H9 (cell line): Measurements from ENCODE around the gene ACR. TPM values are rescaled to one million over a fixed set of nuclear protein-coding genes. Genes with fewer than 3 reads are reported as not detected.

Source experiments
- DNase-seq: peaks from one replicate; pipeline ENCODE4 v3.0.0-alpha.2; 2017
- H2AFZ ChIP-seq: one replicate; pipeline ENCODE4 v1.6.1; 2013; ENCODE audit warnings: mild to moderate bottlenecking, low read length, control low read depth, moderate library complexity
- H2AK5ac ChIP-seq: 2 replicates; pipeline ENCODE4 v1.6.1; 2013; ENCODE audit warnings: low read length, control low read depth, mixed read lengths; ENCODE audit not compliant: insufficient read length
- H2BK120ac ChIP-seq: one replicate; pipeline ENCODE4 v1.6.1; 2013; ENCODE audit warnings: low read depth, mild to moderate bottlenecking, low read length, control low read depth, inconsistent platforms; ENCODE audit not compliant: poor library complexity, severe bottlenecking
- H2BK12ac ChIP-seq: 2 replicates; pipeline ENCODE4 v1.6.1; 2013; ENCODE audit warnings: low read length, control low read depth, mixed read lengths, low read depth; ENCODE audit not compliant: insufficient read length
- H2BK15ac ChIP-seq: 2 replicates; pipeline ENCODE4 v1.6.1; 2013; ENCODE audit warnings: low read depth, low read length, control low read depth
- H2BK20ac ChIP-seq: one replicate; pipeline ENCODE4 v1.6.1; 2013; ENCODE audit warnings: low read depth, mild to moderate bottlenecking, low read length, control low read depth, inconsistent platforms; ENCODE audit not compliant: poor library complexity, severe bottlenecking
- H2BK5ac ChIP-seq: 2 replicates; pipeline ENCODE4 v1.6.1; 2013; ENCODE audit warnings: low read length, control low read depth, mixed read lengths; ENCODE audit not compliant: insufficient read length
- H3K14ac ChIP-seq: 2 replicates; pipeline ENCODE4 v1.6.1; 2013; ENCODE audit warnings: low read length, control low read depth; ENCODE audit not compliant: insufficient read depth
- H3K18ac ChIP-seq: 2 replicates; pipeline ENCODE4 v1.6.1; 2013; ENCODE audit warnings: low read depth, mild to moderate bottlenecking, mixed read lengths, low read length, control low read depth; ENCODE audit not compliant: insufficient read length
- H3K23ac ChIP-seq: 2 replicates; pipeline ENCODE4 v1.6.1; 2013; ENCODE audit warnings: low read length, control low read depth, mixed read lengths, low read depth; ENCODE audit not compliant: insufficient read length
- H3K23me2 ChIP-seq: 2 replicates; pipeline ENCODE4 v1.6.1; 2013; ENCODE audit warnings: low read depth, mild to moderate bottlenecking, mixed read lengths, low read length, control low read depth; ENCODE audit not compliant: insufficient read length, poor library complexity, severe bottlenecking
- H3K27ac ChIP-seq: 2 replicates; pipeline ENCODE4 v1.5.1; 2013; ENCODE audit warnings: low read length, control low read depth, mixed read lengths, low read depth; ENCODE audit not compliant: insufficient read length
- H3K27me3 ChIP-seq: 2 replicates; pipeline ENCODE4 v1.6.1; 2013; ENCODE audit warnings: low read length, control low read depth, inconsistent platforms; ENCODE audit not compliant: insufficient read depth
- H3K4ac ChIP-seq: 2 replicates; pipeline ENCODE4 v1.6.1; 2013; ENCODE audit warnings: low read depth, mild to moderate bottlenecking, control low read depth, inconsistent platforms, low read length, moderate library complexity
- H3K4me1 ChIP-seq: 2 replicates; pipeline ENCODE4 v1.6.1; 2013; ENCODE audit warnings: low read length, control low read depth, inconsistent platforms; ENCODE audit not compliant: insufficient read depth
- H3K4me2 ChIP-seq: 2 replicates; pipeline ENCODE4 v1.6.1; 2013; ENCODE audit warnings: low read length, control low read depth, mixed read lengths; ENCODE audit not compliant: insufficient read length, insufficient read depth
- H3K56ac ChIP-seq: 2 replicates; pipeline ENCODE4 v1.6.1; 2013; ENCODE audit warnings: low read depth, mild to moderate bottlenecking, mixed read lengths, low read length, control low read depth; ENCODE audit not compliant: insufficient read length
- H3K79me1 ChIP-seq: 2 replicates; pipeline ENCODE4 v1.6.1; 2013; ENCODE audit warnings: low read depth, mild to moderate bottlenecking, moderate library complexity, low read length, control low read depth, inconsistent platforms; ENCODE audit not compliant: insufficient read depth, poor library complexity, severe bottlenecking
- H3K79me2 ChIP-seq: 2 replicates; pipeline ENCODE4 v1.6.1; 2013; ENCODE audit warnings: low read length, control low read depth, inconsistent platforms; ENCODE audit not compliant: insufficient read depth
- H3K9ac ChIP-seq: 2 replicates; pipeline ENCODE4 v1.6.1; 2013; ENCODE audit warnings: low read length, control low read depth, mixed read lengths; ENCODE audit not compliant: insufficient read length; ENCODE audit errors: extremely low read depth
- H3K9me3 ChIP-seq: one replicate; pipeline ENCODE4 v1.6.1; 2013; ENCODE audit warnings: low read depth, low read length, inconsistent platforms; ENCODE audit not compliant: control insufficient read depth
- H3T11ph ChIP-seq: one replicate; pipeline ENCODE4 v1.6.1; 2013; ENCODE audit warnings: mild to moderate bottlenecking, low read length, control low read depth, inconsistent platforms
- H4K20me1 ChIP-seq: one replicate; pipeline ENCODE4 v1.6.1; 2013; ENCODE audit not compliant: control insufficient read depth, insufficient read length, insufficient read depth
- H4K5ac ChIP-seq: 2 replicates; pipeline ENCODE4 v1.6.1; 2013; ENCODE audit warnings: low read depth, mild to moderate bottlenecking, mixed read lengths, low read length, control low read depth; ENCODE audit not compliant: insufficient read length
- H4K8ac ChIP-seq: replicated peaks from 2 replicates; pipeline ENCODE4 v1.6.1; 2013; ENCODE audit warnings: low read length, control low read depth, mixed read lengths, low read depth; ENCODE audit not compliant: insufficient read length
- H4K91ac ChIP-seq: 2 replicates; pipeline ENCODE4 v1.6.1; 2013; ENCODE audit warnings: low read depth, mild to moderate bottlenecking, moderate library complexity, mixed read lengths, low read length, control low read depth; ENCODE audit not compliant: insufficient read length
- H3K27ac Mint-ChIP-seq, 3 experiments: 2 replicates in 2 of 3; 3 replicates in 1 of 3; pipeline ENCODE4 v1.8.0; 2020 to 2021; ENCODE audit warnings: mixed read lengths in 3 of 3, mild to moderate bottlenecking in 1 of 3, moderate library complexity in 1 of 3
- H3K27me3 Mint-ChIP-seq: 2 replicates; pipeline ENCODE4 v1.8.0; 2021; ENCODE audit warnings: low read depth, mild to moderate bottlenecking, moderate library complexity, mixed read lengths
- H3K36me3 Mint-ChIP-seq, 3 experiments: 2 replicates in 2 of 3; 3 replicates in 1 of 3; pipeline ENCODE4 v1.8.0; 2020 to 2021; ENCODE audit warnings: low read depth in 3 of 3, mixed read lengths in 3 of 3; ENCODE audit not compliant: insufficient read depth in 1 of 3
- H3K4me1 Mint-ChIP-seq, 2 experiments: 2 replicates each; pipeline ENCODE4 v1.8.0; 2020; ENCODE audit warnings: mixed read lengths in 2 of 2
- H3K4me3 Mint-ChIP-seq, 2 experiments: 2 replicates in 1 of 2; 3 replicates in 1 of 2; pipeline ENCODE4 v1.8.0; 2020 to 2021; ENCODE audit warnings: mild to moderate bottlenecking in 2 of 2, mixed read lengths in 2 of 2, moderate library complexity in 1 of 2
- H3K9me3 Mint-ChIP-seq, 2 experiments: 2 replicates in 1 of 2; 3 replicates in 1 of 2; pipeline ENCODE4 v1.8.0; 2020; ENCODE audit warnings: mild to moderate bottlenecking in 2 of 2, mixed read lengths in 2 of 2, moderate library complexity in 1 of 2
- WGBS: extraction: QIAGEN DNeasy Blood & Tissue Kit; methylation state at CpG from one replicate; pipeline ENCODE4 v1.1.7; 2013; ENCODE audit warnings: missing lambda C conversion rate, low lambda C conversion rate, mixed read lengths; ENCODE audit not compliant: insufficient read length; ENCODE audit errors: extremely low coverage; 5-methylcytosine and 5-hydroxymethylcytosine counted together
- total RNA-seq: library from RNA; stranded (reverse); gene quantifications from 2 replicates; pipeline ENCODE4 v1.2.1, GENCODE V29; 2021
- TF ChIP-seq, protein P1 (sequence below): fragments of 200-600 bp; sonication (generic); conservative IDR thresholded peaks from 3 replicates; pipeline ENCODE4 v1.8.0; 2021; ENCODE audit warnings: antibody characterized with exemption, mild to moderate bottlenecking

Gene ACR
- total RNA-seq, 1 experiment from 2014 or later = 0.35 TPM

DNA sequence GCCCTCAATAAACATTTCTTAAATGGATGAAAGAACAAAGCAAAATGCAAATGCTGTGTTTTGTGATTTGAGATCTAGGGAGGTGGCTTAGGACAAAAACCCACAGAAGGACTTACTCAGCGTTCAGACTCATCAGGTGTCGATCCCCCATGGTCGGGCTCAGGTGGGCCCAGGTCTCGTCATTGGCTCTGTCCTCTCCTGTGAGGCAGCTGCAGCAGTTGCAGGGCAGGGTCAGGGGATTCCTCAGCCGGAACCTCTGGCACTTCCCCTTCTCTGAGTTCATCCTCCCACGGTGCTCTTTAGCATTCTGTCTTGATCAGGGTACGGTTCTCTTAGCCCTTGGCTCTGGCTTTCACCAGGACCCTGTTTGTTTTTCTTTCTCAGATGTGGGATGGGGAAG lies 14.0 kb upstream of the ACR start:
- no peak overlapping the region for H4K8ac ChIP-seq
- no peak overlapping the region for H2BK20ac ChIP-seq
- Mint-ChIP-seq H3K36me3 (peaks cover 4 to 14% (median 13%) of the 10 kb centered on the region in 3 experiments; a peak in 6 of 7 replicates), H3K27ac (no peak overlapping the region), H3K9me3 (peaks cover 0 to 4% of the 10 kb centered on the region in 2 experiments; a peak in 1 of 5 replicates), H3K4me1 (peaks cover 8 to 14% of the 10 kb centered on the region in 2 experiments), H3K4me3 (no peak overlapping the region), H3K27me3 (peaks cover 59% of the 10 kb centered on the region)
- no peaks in the 10 kb centered on the region for H3K79me1 ChIP-seq
- H2AK5ac ChIP-seq = no peak overlapping the region
- peaks cover 31% of the 10 kb centered on the region; the same call in 1 of the 2 replicates for H3K27me3 ChIP-seq
- DNase-seq = no peak
- no peak overlapping the region for H4K91ac ChIP-seq
- no peak overlapping the region for H2BK15ac ChIP-seq
- no peaks in the 10 kb centered on the region for H3K4me1 ChIP-seq
- H3K9me3 ChIP-seq = no peaks in the 10 kb centered on the region
- peaks cover 9% of the 10 kb centered on the region for H3K23me2 ChIP-seq
- H3K4me2 ChIP-seq = no peak overlapping the region
- no peak overlapping the region for H3K23ac ChIP-seq
- H2AFZ ChIP-seq = no peak overlapping the region
- H2BK12ac ChIP-seq = no peak overlapping the region
- H3K56ac ChIP-seq = no peak overlapping the region
- H3K79me2 ChIP-seq = no peaks in the 10 kb centered on the region
- H3K18ac ChIP-seq = no peak overlapping the region
- no peak overlapping the region for H3K27ac ChIP-seq
- H3K9ac ChIP-seq = no peak overlapping the region
- H3K14ac ChIP-seq = no peak overlapping the region
- no peak overlapping the region for H3T11ph ChIP-seq
- no peak overlapping the region for H2BK5ac ChIP-seq
- WGBS = no CpG with 5 or more reads among the region's 7 CpGs
- no peak overlapping the region for H3K4ac ChIP-seq
- H4K5ac ChIP-seq = no peak overlapping the region
- H4K20me1 ChIP-seq = no peaks in the 10 kb centered on the region
- no peak overlapping the region for H2BK120ac ChIP-seq
- TF ChIP-seq, protein P1, sequence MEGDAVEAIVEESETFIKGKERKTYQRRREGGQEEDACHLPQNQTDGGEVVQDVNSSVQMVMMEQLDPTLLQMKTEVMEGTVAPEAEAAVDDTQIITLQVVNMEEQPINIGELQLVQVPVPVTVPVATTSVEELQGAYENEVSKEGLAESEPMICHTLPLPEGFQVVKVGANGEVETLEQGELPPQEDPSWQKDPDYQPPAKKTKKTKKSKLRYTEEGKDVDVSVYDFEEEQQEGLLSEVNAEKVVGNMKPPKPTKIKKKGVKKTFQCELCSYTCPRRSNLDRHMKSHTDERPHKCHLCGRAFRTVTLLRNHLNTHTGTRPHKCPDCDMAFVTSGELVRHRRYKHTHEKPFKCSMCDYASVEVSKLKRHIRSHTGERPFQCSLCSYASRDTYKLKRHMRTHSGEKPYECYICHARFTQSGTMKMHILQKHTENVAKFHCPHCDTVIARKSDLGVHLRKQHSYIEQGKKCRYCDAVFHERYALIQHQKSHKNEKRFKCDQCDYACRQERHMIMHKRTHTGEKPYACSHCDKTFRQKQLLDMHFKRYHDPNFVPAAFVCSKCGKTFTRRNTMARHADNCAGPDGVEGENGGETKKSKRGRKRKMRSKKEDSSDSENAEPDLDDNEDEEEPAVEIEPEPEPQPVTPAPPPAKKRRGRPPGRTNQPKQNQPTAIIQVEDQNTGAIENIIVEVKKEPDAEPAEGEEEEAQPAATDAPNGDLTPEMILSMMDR = no peak
